Ecto neural progenitor cell (in vitro differentiated cells): ENCODE data around the gene ULK4.

Source experiments
- DNase-seq: peaks from one replicate; pipeline ENCODE4 v3.0.0-alpha.2; 2018; ENCODE audit warnings: low spot score

ULK4 gene

DNA sequence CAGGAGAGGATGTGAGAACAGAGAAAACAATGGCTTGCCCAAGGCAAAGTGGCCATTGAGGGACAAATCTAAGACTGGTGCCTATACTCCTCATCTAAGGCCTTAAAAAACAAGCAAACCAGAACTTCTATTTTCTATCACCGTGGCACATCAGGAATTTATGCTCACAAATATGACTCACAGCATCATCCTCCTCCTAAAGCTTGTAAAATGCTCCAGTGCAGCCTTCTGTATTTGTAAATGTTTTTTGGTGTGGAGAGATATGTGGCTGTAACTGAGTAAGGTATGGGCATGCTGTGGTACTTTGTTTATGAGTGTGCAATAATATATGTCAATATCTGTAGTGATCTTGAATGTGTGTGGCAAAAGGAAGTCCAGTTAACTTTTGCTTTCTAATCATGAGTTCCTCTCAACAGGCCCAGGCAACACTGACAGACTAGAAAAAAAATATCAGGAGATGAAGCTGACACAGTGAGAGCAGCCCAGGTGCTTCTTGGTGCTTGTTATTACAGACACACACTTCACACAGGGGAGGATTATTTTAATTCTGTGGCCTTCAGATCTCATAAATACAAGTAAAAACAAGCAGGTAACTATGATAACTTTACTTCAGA, 702.3 kb downstream of the ULK4 start:
- DNase-seq: no peak

DNA sequence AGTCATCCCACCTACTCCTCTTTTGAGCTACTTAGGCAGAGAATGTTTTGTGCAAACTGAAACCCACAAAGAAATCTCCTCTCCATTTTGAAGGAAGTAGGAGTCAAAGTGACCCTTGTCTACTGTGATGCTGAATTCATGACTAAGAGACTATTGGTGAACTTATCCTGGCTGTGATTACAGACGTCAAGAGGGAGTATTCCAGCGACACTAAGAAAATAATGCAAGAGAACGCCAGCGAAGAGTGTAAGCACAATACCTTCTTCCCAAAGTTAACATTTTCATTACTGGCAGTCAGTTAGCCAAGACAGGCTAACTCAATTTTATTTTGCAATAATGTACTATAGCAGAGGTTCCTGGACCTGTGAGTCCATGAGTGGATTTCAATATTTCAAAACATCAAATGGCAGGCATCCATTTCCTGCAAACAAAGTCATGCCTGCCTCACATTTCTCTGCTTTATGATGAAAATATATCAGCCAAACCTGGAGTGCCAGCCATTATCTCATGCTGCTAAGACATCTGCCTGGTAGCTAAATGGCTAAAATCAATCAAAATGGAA, 703.6 kb downstream of the ULK4 start:
- no peak for DNase-seq

DNA sequence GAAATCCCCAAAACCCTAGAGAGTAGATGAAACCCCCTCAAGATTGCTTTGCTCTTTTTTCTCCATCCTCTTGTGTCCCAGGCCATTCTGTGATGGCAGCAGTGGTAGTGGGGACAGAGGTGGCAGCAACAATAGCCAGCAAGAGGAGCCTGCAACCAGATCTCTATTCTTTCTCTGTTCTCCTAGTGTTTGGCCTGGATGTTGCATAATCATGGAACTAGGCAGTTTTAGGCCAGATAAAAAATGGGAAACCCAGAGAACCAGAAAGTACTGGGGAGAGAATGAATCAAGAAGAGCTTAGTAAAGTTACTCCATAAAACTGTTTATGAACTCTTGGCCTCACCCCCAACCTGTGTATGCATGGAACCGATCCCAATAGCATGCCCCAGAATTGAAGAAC, 710.3 kb downstream of the ULK4 start:
- DNase-seq: no peak

DNA sequence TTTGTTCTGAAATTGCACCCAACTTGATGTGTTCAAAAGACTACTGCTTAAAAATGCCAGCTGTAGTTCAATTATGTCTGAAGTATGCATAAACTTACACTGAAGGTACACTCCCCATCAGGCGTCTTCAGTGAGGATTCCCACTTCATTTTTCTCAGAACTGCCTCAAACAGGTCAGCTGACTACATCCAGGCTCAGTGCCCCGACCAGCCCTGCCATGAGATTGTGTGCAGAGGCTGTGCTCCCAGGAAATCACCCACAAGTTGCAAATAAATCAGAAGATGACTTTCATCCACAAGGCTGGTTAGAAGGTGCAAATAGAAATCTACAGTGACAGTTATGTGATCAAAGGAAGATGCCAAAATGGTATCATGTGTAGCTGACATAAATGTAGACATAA, 711.1 kb downstream of the ULK4 start:
- DNase-seq: no peak

DNA sequence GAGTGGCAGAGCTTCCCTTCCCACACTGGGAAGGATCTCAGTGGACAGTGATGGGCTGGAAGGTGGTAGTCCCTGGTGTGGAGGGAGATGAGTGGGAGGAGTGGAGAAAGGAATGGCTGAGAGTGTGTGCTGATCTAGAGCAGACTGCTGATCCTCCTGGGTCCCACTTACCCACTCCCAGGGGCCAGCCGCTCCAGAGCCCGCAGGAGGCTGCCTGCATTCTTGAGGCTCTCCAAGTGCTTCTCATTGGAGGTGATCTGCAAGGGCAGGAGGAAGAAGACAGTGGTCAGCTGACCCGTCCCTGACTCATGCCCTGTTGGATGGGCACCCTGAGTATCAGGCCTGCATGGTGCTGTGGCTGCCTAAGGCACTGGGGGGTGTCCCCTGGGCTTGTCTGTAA, 712.6 kb downstream of the ULK4 start:
- no peak for DNase-seq

DNA sequence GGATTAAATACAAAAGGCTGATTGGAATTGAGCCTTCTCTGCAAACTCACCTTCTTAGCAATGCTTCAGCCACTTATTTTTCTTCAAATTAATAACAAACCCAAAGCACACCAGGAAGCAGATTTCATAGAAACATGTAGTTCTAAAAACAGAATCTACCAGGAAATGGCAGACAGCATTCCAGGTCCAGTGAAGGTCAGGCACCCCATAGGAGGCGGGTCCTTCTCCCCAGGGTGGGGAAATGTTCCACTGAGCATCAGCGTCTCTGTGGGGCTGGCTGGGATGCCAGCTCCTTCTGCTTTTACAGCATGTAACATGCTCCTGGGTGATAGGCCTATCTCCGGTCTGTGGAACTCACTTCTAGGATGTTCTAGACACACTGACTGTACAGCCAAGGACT, 713.4 kb downstream of the ULK4 start:
- no peak for DNase-seq

DNA sequence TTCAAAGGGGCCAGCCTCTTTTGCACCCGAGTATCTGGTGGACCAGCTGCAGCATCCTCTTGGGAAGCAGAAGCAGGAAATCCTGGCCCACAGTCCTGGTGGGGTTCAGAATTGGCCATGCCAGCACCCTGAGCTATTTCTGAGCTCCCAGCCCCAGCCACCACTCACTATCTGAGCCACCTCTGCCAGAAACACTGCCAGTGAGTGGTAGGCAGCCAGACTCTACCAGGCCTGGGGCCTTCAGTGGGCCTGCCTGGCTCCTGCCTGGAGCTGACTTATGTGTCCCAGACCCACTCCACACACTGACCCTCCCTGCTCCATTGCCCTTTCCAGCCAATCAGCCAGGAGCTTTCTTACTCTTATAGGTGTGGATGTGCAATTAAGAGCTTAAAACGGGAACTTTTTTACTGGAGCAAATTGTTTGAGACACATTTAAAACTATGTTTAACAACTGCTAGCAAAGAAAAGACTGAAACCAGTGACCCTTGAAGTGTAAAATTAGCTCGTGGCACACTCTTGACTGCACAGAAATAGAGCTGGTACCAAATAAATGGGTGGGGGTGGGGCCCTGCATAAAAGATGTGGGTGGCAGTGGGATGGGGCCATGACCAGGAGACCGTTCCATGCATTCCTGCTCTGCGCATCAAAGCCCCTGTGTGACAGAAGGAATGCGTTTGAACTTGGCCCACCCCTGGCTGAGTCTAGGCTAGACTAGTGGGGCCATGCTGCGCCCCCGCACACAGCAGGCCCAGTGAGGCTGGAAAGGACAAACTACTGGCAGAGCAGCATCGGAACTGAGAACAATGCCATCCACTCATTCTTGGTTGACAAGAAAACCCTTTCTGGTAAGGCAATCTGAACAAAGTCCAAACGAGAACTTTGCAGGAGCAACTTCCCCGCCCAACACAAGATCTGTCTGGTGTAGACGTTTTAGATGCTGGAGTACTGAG, 714.6 kb downstream of the ULK4 start:
- peak; percentile 41 for DNase-seq

DNA sequence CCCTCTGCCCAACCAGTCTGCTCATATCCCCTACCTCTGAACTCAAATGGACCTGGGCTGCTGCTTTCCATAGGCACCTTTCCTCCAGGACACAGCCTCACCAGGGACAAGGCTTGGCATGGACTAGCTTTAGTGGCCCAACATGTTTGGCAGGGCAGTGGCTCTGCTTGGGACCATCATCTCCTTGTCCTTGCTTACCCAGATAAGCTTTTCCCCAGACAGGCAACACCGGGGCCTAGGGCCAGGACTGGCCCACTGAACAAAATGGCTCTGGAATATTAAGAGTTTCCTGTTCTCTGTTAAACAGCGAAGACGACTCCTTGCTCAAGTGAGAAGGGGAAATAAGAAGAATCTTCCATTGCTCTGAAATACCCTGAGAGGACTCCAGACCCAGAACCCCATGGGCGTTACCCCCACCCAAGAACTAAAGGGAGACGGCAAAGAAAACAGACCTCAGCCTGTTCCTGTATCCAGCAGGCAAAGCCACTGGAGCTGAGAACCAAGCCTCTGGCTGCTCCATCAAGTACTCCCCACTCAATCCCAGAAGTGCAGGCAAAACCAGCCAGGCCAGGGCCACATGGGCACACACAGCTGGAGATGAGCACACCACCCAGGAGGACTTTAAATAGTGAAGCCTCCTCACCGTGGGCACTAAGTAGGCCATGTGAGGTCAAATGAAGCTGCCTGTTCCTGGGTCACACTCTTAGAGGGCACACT, 717.1 kb downstream of the ULK4 start:
- DNase-seq: no peak

DNA sequence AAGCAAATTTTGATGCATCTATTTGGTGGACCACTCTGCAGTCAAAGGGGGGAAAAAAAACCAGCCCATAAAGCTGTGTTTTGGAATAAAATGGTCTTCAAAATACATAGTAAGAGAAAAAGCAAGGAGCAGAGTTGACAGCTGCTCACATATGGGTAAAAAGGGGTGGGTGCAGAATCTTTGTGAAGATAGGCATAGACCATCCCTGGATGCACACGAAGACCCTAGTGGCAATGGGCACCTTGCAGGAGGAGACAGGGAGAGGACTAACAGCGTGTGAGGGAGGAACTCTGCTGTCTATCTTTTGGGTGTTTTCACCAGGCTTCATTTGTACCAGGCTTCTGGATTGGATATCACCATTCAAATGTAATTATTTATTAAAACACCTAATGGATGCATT, 718.7 kb downstream of the ULK4 start:
- no peak for DNase-seq

DNA sequence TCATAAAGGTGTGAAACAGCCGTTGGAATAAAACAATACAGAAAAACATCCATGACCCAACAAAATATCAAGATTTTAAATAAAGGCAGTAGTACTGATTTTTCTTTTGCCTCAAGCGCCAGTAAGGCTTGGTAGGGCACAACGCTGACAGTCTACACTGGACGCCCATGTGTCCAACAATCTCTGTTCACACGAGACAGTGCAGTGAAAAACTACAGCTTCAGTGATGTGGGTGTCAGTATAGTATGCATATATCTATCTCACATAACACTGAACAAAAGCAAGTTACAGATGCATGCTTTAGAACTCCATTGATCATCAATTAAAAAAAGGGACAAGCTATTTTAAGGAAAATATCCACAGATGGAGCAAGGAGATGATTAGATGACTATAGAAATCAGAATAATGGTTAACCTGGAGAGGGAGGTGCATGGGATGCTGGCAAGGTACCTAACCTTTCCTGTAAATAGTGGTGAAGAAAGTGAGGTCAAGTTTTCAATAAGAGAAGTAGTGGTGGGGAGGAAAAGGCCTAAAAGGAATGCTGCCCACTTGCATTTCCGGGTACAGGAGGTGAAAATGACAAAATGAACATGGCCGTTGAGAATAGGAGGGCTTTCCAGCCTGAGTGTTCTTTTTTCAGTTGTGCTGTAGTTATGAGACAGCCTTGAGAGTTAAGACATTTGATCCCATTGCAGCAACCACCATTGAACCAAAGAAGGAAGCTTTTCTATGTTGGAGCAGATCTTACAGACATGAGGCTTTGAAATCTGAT, 719.9 kb downstream of the ULK4 start:
- DNase-seq: no peak

DNA sequence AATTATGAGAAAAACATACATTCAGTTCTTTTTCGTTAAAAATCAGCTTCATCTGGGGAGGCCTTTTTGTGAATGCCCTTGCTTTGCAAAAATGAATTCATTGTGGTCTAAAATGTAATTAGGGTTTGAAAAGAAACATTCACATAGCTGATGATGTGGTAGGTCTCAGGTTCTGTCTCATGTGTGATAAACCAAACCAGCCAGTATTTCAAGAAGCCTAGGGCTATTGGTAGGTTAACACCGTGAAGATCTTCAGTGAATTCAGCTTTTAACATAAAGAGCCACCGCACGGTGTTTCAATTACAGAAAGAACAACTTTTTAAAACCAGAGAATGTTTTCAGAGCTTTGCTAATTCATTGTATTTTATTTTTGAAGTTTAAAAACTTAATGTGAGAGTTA, 720.7 kb downstream of the ULK4 start:
- no peak for DNase-seq

DNA sequence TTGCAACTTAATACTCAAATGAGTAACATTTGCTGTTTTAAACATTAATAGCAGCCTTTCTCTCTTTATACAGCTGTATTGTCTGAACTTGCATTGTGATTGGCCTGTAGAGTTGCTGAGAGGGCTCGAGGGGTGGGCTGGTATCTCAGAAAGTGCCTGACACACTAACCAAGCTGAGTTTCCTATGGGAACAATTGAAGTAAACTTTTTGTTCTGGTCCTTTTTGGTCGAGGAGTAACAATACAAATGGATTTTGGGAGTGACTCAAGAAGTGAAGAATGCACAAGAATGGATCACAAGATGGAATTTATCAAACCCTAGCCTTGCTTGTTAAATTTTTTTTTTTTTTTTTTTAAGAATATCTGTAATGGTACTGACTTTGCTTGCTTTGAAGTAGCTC, 722.3 kb downstream of the ULK4 start:
- DNase-seq: no peak

DNA sequence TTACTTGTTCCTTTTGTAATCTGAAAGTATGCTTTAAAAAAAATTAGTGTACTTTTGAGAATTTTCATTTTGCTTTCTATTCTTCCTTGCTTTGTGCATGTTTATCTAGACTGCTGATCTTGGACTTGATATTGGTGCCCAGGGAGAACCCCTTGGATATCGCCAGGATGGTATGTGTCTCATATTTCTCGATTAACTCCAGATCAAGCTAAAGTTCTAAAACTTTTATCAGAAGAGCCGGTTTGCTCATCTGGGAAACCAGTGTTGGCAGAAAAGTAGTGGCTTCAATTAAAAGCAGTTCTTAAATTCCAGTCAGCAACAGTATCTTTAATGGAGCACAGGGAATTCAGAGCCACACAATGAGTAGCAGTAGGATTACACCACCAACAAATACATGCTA, 724.0 kb downstream of the ULK4 start:
- no peak for DNase-seq

DNA sequence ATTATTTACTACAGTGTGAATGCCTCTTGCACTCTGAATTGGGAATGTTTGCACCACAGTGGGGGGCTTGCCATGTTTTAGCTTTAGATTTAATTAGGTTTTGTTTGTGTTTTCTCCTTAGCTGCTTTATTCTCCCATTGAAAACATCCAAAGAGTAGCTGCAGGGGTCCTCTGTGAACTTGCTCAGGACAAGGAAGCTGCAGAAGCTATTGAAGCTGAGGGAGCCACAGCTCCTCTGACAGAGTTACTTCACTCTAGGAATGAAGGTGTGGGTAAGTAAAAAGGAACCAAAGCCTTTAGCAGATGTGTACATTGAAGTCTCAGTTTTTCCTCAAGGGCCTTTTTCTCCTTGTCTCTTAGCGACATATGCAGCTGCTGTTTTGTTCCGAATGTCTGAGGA, 725.7 kb downstream of the ULK4 start:
- DNase-seq: no peak

DNA sequence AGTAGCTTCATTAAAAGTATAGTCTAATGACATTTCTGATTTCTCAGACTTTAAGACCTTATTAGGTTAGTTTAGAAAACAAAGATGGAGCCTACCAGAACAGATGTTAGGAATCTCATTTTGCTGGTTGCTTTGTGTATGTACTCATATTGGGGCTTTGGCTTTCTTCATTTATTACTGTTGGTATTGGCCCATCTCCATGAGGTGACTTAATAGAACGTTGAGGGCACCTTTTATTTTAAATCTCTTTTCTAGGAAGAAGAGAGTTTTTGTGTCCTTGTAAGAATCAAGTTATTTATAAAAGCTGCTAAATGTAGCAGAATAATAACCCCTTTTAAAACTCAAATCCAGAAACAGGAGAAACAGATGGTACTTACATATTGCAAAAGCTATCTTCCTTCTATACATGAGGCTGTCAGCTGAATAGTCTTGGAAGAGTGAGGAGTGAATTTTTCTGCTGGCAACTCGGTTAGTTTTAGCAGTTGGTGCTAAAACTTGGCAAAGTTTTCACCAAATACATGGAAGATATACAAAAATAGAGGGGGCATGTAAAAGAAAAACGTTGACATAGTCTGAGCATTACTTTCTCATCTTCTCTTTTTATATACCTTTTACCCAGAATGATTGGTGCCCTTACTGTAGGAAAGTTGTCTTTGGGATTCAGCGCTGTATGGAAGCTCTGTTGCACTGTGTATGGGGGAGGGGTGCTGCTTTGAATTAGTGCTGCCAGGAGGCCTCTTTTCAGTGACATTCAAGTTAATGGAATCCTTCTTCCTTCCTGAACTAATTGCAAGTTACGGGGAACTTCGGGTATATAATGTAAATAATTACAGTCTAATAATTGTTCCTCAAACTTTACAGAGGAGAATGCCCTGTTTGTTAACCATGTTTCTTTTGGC, 726.8 kb downstream of the ULK4 start:
- DNase-seq: no peak

DNA sequence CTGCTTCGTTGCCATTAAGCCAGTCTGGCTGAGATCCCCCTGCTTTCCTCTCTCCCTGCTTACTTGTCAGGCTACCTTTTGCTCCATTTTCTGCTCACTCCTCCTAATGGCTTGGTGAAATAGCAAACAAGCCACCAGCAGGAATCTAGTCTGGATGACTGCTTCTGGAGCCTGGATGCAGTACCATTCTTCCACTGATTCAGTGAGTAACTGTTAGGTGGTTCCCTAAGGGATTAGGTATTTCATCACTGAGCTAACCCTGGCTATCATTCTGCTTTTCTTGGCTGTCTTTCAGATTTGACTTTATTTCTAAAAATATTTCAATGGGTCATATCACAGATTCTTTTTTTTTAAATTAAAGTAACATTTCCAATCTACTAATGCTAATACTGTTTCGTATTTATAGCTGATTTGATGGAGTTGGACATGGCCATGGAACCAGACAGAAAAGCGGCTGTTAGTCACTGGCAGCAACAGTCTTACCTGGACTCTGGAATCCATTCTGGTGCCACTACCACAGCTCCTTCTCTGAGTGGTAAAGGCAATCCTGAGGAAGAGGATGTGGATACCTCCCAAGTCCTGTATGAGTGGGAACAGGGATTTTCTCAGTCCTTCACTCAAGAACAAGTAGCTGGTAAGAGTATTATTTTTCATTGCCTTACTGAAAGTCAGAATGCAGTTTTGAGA, 737.6 kb downstream of the ULK4 start:
- no peak for DNase-seq

DNA sequence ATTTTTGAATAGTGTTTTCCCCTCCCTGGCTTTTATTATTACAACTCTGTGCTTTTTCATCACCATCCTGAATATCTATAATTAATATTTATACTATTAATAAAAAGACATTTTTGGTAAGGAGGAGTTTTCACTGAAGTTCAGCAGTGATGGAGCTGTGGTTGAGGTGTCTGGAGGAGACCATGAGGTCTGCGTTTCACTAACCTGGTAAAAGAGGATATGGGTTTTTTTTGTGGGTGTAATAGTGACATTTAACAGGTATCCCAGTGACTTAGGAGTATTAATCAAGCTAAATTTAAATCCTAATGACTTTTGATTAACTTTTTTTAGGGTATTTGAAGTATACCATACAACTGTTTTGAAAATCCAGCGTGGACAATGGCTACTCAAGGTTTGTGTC, 738.2 kb downstream of the ULK4 start:
- no peak for DNase-seq

DNA sequence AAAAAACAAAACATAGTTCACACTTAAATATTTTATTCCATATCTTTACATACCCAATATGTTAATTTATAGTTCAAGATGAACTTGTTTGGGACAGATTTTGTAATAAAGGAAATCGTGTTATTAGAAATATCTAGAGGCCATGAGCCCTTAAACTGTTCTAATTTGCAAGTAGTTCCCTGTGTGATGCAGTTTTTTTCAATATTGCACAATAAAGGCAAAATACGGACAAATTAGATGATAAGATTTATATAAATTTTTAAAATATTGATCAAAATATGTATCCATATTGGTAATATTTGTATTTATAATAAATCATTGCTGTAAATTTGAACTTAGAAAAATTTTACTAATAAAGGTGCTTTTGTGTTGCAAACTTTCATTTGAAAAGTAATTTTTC, 738.8 kb downstream of the ULK4 start:
- DNase-seq: no peak

DNA sequence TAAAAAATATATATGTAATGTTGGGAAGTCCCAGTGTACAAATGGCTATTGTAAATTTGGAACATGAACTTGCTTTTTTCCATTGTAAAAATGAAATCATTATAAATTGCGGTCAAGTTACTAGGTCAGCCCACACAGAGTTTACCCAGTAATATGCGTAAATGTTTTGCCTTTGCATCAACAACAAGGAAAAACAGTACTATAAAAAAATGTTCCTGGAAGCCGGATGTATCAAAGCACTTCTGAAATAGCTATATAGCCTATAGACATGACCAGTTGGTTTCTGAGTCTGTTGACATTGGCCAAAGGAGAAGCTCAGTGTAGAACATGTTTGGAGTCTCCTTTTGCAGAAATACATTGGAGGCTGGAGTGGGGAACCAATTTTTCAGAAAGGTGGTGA, 739.4 kb downstream of the ULK4 start:
- DNase-seq: no peak

DNA sequence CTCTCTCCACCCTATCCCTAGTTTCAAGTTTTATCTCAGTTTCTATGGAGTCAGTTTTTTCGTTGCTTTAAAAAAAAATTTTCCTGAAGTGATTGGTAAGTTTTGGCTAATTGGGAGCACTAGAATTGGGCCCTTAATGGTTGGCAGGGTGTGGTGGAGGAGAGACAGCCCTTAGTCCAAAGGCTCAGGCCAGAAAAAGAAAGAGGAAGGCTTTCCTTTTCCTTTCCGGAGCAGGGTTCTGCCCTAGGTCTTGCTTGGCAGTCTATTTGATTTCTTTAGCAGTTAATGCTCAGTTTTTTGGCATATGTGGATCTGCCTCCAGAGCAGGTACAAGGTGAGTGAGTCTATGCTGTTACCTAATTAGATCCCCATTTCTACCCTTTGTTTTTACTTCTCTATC, 739.9 kb downstream of the ULK4 start:
- no peak for DNase-seq
